ENCODE results near the gene STK39.

- TF ChIP-seq, protein P1, sequence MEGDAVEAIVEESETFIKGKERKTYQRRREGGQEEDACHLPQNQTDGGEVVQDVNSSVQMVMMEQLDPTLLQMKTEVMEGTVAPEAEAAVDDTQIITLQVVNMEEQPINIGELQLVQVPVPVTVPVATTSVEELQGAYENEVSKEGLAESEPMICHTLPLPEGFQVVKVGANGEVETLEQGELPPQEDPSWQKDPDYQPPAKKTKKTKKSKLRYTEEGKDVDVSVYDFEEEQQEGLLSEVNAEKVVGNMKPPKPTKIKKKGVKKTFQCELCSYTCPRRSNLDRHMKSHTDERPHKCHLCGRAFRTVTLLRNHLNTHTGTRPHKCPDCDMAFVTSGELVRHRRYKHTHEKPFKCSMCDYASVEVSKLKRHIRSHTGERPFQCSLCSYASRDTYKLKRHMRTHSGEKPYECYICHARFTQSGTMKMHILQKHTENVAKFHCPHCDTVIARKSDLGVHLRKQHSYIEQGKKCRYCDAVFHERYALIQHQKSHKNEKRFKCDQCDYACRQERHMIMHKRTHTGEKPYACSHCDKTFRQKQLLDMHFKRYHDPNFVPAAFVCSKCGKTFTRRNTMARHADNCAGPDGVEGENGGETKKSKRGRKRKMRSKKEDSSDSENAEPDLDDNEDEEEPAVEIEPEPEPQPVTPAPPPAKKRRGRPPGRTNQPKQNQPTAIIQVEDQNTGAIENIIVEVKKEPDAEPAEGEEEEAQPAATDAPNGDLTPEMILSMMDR (conservative IDR thresholded peaks at IDR 0.05; ENCODE audit: low read length), result no peak
- TF ChIP-seq EZH2phosphoT487 (IDR thresholded peaks at IDR 0.05; ENCODE audit: borderline replicate concordance, low read depth, low read length), result no peak
Observed at GRCh38 chr2:168212167-168212566, 35.2 kb downstream of the STK39 start.
